ENCODE measurements around the gene ZNF432. TPM values are rescaled to one million over a fixed set of nuclear protein-coding genes. Genes with fewer than 3 reads are reported as not detected.

The ZNF432 gene
- total RNA-seq, 1 donor from 2014 or later, result 22.9 TPM

DNA sequence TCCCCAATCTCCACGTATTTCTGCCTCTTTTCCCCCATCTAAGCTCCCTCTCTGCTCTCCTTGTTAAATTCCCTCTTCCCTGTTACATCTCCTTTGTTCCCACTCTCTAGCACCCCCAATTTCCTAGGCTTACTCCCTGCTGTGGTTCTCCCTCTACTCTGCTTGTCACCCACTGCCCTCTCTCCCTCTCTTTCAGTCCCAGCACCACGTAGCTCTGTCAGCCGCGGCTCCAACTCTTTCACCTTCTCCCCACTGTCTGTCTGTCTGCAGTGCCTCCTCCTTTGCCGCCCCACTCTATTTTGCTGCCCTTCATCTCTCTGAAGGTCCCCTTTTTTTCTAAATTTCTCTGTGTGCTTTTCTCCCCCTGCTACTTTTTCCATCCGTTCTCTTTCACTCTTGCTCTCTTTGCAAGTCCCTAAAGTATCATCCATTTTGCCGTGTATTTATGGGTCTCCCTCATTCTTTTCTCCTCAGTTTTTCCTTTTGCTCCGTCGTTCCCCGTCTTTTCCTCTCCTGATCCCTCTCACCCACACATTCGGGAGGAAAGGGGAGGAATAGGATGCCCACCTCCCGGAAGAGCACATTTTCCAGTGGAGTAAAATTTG, 46.0 kb upstream of the ZNF432 start:
- Histone ChIP-seq H3K9ac (ENCODE audit: low read length) (peak overlapping the region; percentile 93), H3K4me1 (ENCODE audit: insufficient read depth, low read length) (no peaks in the 10 kb centered on the region), H4K20me1 (ENCODE audit: insufficient read depth, low read length) (peaks cover 35% of the 10 kb centered on the region), H3K27ac (ENCODE audit: low read depth, low read length) (peak overlapping the region; percentile 78), H3K4me3 (ENCODE audit: insufficient read depth, low read depth, low read length) (peak overlapping the region; percentile 99), H3K9me3 (ENCODE audit: insufficient read depth, low read depth, low read length) (peaks cover 16% of the 10 kb centered on the region), H2AFZ (ENCODE audit: low read depth, low read length) (peak overlapping the region; percentile 78), H3K79me2 (ENCODE audit: insufficient read depth, low read length) (peaks cover 58% of the 10 kb centered on the region), H3K27me3 (ENCODE audit: insufficient read depth, low read length) (no peaks in the 10 kb centered on the region), H3K36me3 (ENCODE audit: insufficient read depth, low read length) (peaks cover 13% of the 10 kb centered on the region), H3K4me2 (ENCODE audit: low read length) (peak overlapping the region; percentile 91)
- H3K27ac Mint-ChIP-seq (ENCODE audit: unreplicated experiment), result peak overlapping the region; percentile 98
- H3K27me3 Mint-ChIP-seq (ENCODE audit: low read depth, unreplicated experiment), result no peaks in the 10 kb centered on the region
- H3K36me3 Mint-ChIP-seq (ENCODE audit: low read depth, unreplicated experiment), result peaks cover 37% of the 10 kb centered on the region
- DNase-seq (ENCODE audit: low read depth) (no peak), FAIRE-seq (no peak)
- peaks cover 39% of the 10 kb centered on the region for H3K9me3 Mint-ChIP-seq (ENCODE audit: unreplicated experiment)
- peak overlapping the region; percentile 94 for H3K4me3 Mint-ChIP-seq (ENCODE audit: unreplicated experiment)
- H3K4me1 Mint-ChIP-seq (ENCODE audit: low read depth, unreplicated experiment), result peaks cover 13% of the 10 kb centered on the region
- no peak for TF ChIP-seq EZH2 (IDR thresholded peaks at IDR 0.05; ENCODE audit: insufficient read depth, low read length)
- no peak for TF ChIP-seq CTCF (IDR thresholded peaks at IDR 0.05; ENCODE audit: insufficient read depth, low read depth, low read length)

- H3K27me3 Mint-ChIP-seq (ENCODE audit: low read depth, unreplicated experiment), result no peaks in the 10 kb centered on the region
- H3K27ac Mint-ChIP-seq (ENCODE audit: unreplicated experiment), result no peak overlapping the region
- H3K36me3 Mint-ChIP-seq (ENCODE audit: low read depth, unreplicated experiment), result peaks cover 90% of the 10 kb centered on the region
- Histone ChIP-seq H3K36me3 (ENCODE audit: insufficient read depth, low read length) (peaks cover 56% of the 10 kb centered on the region), H3K27me3 (ENCODE audit: insufficient read depth, low read length) (no peaks in the 10 kb centered on the region), H4K20me1 (ENCODE audit: insufficient read depth, low read length) (peaks cover 25% of the 10 kb centered on the region), H3K27ac (ENCODE audit: low read depth, low read length) (no peak overlapping the region), H3K9me3 (ENCODE audit: insufficient read depth, low read depth, low read length) (peaks cover 20% of the 10 kb centered on the region), H3K79me2 (ENCODE audit: insufficient read depth, low read length) (peaks cover 65% of the 10 kb centered on the region), H3K9ac (ENCODE audit: low read length) (no peak overlapping the region), H2AFZ (ENCODE audit: low read depth, low read length) (no peak overlapping the region), H3K4me2 (ENCODE audit: low read length) (no peak overlapping the region), H3K4me3 (ENCODE audit: insufficient read depth, low read depth, low read length) (no peak overlapping the region), H3K4me1 (ENCODE audit: insufficient read depth, low read length) (no peaks in the 10 kb centered on the region)
- no peak for DNase-seq (ENCODE audit: low read depth)
- peaks cover 10% of the 10 kb centered on the region for H3K4me1 Mint-ChIP-seq (ENCODE audit: low read depth, unreplicated experiment)
- H3K9me3 Mint-ChIP-seq (ENCODE audit: unreplicated experiment), result peaks cover 36% of the 10 kb centered on the region
- FAIRE-seq, result no peak
- TF ChIP-seq CTCF (IDR thresholded peaks at IDR 0.05; ENCODE audit: insufficient read depth, low read depth, low read length) (no peak), EZH2 (IDR thresholded peaks at IDR 0.05; ENCODE audit: insufficient read depth, low read length) (no peak)
- H3K4me3 Mint-ChIP-seq (ENCODE audit: unreplicated experiment), result no peak overlapping the region
Observed at GRCh38 chr19:52086481-52086880, 37.8 kb upstream of the ZNF432 start.

DNA sequence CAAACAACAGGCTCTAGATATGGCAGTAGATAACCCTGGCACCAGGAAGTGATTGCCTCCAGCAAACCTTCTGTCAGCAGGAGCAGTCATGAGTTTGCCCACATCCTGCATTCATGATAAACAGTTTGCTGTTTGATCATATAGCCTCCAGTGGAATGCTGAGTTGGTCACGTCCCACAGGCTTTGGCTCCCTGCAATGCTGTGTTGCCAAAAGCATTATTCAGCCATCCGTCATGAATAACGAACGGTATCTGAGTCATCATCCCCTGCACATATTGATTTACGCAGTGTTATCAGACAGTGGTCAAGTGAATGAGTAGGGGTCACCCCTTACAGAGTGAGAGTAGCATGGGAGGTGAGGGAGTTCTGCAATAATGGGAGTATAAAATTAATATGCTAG, 21.9 kb upstream of the ZNF432 start:
- Histone ChIP-seq H3K9ac (ENCODE audit: low read length) (no peak overlapping the region), H2AFZ (ENCODE audit: low read depth, low read length) (no peak overlapping the region), H3K79me2 (ENCODE audit: insufficient read depth, low read length) (peaks cover 29% of the 10 kb centered on the region), H3K4me1 (ENCODE audit: insufficient read depth, low read length) (no peaks in the 10 kb centered on the region), H3K4me3 (ENCODE audit: insufficient read depth, low read depth, low read length) (no peak overlapping the region), H3K4me2 (ENCODE audit: low read length) (no peak overlapping the region), H3K27ac (ENCODE audit: low read depth, low read length) (peak overlapping the region; percentile 43), H3K36me3 (ENCODE audit: insufficient read depth, low read length) (peaks cover 46% of the 10 kb centered on the region), H4K20me1 (ENCODE audit: insufficient read depth, low read length) (peaks cover 13% of the 10 kb centered on the region), H3K9me3 (ENCODE audit: insufficient read depth, low read depth, low read length) (peaks cover 53% of the 10 kb centered on the region), H3K27me3 (ENCODE audit: insufficient read depth, low read length) (no peaks in the 10 kb centered on the region)
- no peak for TF ChIP-seq EZH2 (IDR thresholded peaks at IDR 0.05; ENCODE audit: insufficient read depth, low read length)
- TF ChIP-seq CTCF (IDR thresholded peaks at IDR 0.05; ENCODE audit: insufficient read depth, low read depth, low read length), result no peak
- H3K36me3 Mint-ChIP-seq (ENCODE audit: low read depth, unreplicated experiment), result peaks cover 89% of the 10 kb centered on the region
- H3K4me3 Mint-ChIP-seq (ENCODE audit: unreplicated experiment), result peak overlapping the region; percentile 51
- peak overlapping the region; percentile 74 for H3K27ac Mint-ChIP-seq (ENCODE audit: unreplicated experiment)
- no peaks in the 10 kb centered on the region for H3K4me1 Mint-ChIP-seq (ENCODE audit: low read depth, unreplicated experiment)
- H3K9me3 Mint-ChIP-seq (ENCODE audit: unreplicated experiment), result peaks cover 79% of the 10 kb centered on the region
- H3K27me3 Mint-ChIP-seq (ENCODE audit: low read depth, unreplicated experiment), result no peaks in the 10 kb centered on the region
- FAIRE-seq, result no peak
- DNase-seq (ENCODE audit: low read depth), result peak; percentile 79
